Daoy (cell line): ENCODE measurements around the gene CNTN1. TPM values are rescaled to one million over a fixed set of nuclear protein-coding genes. Genes with fewer than 3 reads are reported as not detected.

ENCODE experiments used
- DNase-seq: peaks from one replicate; pipeline ENCODE4 v3.0.0-alpha.2; 2015; ENCODE audit warnings: low read depth
- total RNA-seq: library from RNA; depleted of rRNA; stranded (reverse); fragments of >200 nt; shearing (Covaris generic); gene quantifications from 2 replicates; pipeline ENCODE4 v1.2.3, GENCODE V29; 2014

CNTN1 gene
- total RNA-seq, 1 experiment from 2014 or later: 0.06 TPM

DNA sequence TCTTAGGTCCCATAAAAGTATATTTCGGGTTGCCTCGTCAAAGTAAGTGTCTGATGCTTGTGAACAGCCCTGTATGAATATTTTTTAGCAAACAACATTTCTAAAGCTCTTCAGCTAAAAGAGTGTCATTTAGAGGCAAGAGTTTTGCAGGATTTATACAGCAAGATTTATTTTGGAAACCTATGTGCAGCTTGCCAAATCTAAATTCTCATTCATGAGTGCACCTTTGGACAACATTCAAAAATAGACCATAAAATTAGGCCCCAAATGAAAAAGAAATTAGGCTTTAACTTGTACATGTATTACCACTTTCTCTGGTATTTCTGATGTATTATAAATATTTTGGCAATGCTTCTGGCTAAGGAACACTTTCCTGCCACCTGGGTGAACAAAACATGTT, 271.5 kb downstream of the CNTN1 start:
- DNase-seq: no peak

DNA sequence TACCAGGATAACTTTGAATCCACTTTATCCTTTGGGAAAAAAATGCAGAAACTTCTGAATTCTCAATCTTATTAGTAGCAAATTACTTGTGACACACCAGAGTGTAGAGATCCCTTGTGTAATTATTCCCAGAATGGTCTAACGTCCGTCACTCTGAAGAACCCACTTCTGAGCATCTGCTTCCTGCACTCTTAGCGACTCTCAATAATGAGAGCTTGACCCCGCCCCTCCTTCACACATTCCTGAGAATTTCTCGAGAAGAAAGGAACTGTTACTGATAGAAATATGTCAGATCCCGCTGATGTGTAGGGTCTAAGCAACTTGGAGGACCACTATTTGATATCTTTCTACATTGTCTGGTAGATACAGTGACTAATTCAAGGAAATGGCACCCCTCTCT, 277.6 kb downstream of the CNTN1 start:
- DNase-seq: no peak

DNA sequence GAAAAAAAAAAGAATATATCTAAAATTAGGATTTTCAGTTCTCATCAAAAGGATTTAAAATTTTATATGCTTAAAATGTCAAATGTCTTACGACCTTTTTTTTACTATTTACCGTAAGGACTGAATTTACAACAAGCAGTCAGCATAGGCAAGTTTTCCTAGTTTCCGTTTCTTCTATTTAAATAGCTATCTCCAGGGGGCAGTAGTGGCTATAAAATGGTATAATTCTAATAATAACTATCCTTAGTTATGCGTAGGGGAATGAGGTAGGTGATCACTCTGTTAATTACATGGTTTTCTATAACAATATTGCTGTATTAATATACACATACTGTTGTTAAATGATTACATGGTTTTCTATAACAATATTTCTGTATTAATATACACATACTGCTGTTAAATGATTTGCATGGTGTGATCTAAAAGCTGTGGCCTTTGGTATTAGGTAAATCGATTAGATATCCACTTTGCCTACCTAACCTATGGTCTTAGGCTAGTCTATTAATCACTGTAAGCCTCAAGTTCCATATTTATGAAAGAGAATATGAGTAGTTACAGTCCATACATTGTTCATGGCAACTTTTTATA, 278.2 kb downstream of the CNTN1 start:
- no peak for DNase-seq

DNA sequence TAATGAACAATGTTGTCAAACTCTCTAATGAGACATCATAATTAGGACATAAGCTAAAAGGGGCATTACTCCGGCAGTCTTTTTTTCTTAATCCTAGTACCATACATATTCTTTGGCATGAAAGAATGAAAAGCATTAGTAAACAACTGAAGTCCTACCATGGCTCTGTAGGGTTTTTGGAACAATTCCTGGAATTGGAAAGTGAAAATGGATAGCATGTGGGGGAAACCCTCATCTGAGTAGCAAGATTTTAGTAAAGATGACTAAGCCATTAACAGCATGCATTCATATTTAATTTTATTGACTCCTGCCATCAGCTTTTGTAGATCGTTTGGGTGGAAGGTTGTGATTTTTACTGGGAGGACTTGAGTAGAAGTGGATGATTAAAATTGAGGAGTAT, 279.7 kb downstream of the CNTN1 start:
- no peak for DNase-seq

DNA sequence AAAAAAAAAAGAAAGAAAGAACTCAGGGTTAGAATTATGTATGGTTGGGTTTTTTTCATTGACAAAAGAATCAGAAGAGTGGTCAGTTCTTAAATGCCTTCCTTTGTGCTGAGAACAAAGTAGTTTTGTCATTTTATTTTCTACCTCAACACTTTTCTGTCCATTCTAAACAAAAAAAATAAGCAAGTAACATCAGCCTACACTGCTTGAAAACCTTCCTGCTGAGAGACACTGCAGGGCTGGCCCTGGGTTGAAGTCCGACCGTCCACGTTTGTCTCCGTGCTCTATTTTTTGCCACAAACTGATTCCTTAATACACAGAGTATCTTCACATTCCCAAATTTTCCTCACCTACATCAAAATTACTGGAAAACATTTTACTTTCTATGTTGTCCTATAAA, 284.3 kb downstream of the CNTN1 start:
- no peak for DNase-seq

DNA sequence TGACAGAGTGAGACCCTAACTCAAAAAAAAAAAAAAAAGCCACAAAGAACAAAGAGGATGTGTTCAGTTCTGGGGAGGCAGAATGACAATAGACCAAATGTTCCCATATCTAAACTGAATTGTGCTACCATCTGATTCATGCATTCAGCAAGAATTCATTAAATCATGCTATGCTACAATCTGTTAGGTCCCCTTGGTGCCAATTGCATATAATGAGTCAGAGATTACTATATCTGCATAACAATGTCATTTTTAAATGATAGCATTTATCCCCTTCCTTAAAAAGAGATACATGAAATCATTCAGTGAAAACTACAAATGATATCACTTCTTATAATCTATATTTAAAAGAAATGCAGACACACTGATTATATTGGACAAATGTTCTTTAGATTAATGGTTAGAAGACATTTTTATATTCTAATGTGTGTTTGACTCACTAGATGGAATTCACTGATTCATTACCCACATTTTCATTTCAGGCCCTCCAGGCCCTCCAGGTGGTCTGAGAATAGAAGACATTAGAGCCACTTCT, 288.3 kb downstream of the CNTN1 start:
- peak; percentile 33 for DNase-seq

DNA sequence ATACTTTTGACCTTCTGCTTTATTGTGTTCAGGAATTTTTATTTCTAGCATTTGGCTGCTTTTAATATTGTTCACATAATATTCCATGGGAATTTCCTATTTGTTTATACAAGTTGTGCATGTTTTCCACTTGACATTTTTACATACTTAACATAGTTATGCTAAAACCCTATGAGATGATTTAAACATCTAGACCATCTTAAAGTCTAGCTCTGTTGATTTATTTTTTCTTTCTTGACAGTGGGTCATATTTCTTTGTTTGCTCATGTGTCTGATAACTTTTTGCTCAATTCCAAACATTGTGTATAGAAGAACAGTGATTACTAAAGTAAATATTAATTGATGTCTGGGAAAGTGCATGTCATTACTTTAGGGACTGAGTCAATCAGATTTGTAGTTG, 293.8 kb downstream of the CNTN1 start:
- no peak for DNase-seq

DNA sequence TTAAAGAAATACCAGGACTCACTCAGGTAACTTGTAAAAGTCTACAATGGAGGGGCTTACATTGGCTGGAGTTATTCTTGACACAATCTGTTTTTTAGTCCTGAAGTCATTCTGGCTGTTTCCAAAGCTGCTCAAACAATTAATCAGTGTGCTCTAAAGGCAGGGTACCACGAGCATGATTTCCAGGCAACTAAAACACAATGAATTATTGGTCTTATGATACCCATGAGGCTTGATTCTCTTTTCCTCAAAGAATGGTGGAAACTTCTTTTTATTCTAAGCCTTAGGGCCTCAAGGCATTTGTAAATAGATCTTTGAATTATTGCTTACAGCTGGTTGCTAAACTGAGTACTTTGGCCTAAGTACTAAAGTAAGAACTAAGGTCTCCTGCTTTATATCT, 296.1 kb downstream of the CNTN1 start:
- no peak for DNase-seq

DNA sequence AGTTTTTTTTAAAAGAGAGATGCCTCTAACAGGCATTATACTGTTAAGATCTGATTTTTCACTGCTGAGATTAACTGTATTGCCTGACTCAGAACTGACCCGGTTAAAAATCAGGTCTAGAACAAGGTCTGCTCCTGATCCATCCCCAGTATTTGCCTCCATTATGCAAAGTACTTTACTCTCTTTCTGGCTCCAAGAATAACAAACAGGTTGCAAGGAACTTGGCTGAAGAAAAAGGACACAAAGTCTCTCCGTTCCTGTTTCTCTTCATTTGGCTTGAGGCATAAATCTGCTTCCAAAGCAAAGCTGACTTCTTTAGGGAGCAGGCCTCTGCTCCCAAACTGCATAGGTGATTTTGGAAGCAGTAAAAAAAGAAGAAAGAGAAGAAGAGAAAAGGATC, 296.6 kb downstream of the CNTN1 start:
- DNase-seq: no peak

DNA sequence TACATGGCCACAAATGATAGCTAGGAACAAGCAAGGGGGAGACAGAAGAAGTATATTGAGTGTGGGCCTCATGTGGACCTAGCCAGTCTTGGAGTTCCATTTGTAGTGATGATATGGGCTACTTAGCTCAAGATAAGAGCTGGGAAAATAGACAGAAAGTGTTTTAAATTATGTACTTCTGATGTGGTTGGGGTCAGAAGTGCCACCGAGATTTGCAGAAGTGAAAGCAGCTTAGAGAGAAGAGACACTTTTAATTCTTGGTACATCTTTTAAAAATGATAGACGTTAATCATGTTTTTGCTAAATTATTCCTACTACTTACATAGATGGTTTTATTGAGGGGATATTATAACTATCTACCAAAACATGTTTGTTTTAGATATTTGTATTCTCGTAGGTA, 297.5 kb downstream of the CNTN1 start:
- DNase-seq: no peak

DNA sequence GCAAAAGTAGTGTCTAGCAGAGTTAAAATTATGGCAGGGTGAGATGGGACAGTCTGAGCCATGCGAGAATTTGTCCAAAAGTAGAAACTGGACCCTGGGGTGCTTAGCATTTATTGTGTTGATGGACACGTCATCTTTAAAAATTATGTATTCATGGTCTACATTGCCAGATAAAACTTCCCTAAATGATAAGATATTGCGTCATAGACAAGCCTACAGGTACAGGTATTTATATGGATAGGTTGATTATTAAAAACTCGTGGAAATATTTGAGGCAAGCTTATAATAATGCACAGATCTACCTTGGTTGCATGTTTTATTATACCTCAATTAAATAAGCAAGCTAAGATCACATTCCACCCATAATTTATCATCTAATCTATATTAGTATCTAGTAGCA, 299.9 kb downstream of the CNTN1 start:
- DNase-seq: no peak

DNA sequence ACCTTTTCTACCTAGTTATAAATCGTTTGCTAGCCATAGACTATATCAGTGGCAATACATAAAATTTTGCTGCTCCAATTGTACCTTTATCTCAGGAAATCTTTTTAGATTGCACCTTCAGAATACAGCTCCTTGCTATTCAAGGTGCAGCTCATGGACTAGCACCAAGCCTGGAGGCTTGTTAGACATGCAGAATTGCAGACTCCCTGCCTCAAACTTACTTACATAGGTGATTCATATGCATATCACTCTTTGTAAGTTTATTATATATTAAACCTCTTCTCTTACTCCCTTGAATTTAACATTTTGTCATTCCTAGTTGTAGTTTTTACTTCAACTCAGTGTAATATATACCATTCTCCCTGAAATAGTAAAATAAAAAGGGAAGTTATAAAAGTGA, 300.4 kb downstream of the CNTN1 start:
- DNase-seq: no peak

DNA sequence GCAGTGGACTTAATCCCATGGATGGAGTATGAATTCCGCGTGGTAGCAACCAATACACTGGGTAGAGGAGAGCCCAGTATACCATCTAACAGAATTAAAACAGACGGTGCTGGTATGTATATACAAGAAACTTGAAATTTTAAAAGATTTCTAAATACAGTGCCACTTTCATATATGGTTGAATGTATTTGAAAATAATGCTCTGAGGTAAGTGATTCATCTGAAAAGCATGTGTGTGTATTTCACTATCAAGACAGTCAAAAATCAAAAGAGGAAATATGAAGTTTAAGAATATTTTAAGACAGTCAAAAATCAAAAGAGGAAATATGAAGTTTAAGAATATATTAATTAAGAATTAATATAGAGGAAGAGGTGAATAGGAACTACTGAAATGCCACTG, 300.9 kb downstream of the CNTN1 start:
- DNase-seq: no peak

DNA sequence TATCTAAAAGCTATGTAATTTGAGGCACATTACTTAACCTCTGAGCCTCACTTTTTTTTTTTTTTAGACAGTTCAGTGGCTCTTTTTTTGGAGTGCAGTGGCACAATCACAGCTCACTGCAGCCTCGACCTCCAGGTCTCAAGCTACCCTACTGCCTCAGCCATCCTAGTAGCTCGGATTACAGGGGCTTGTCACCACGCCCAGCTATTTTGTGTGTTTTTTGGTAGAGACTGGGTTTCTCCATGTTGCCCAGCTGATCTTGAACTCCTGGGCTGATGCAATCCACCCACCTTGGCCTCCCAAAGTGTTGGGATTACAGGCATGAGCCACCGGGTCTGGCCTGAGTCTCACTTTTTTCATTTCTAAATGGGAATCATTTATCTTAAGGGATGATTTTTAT, 303.9 kb downstream of the CNTN1 start:
- DNase-seq: no peak

DNA sequence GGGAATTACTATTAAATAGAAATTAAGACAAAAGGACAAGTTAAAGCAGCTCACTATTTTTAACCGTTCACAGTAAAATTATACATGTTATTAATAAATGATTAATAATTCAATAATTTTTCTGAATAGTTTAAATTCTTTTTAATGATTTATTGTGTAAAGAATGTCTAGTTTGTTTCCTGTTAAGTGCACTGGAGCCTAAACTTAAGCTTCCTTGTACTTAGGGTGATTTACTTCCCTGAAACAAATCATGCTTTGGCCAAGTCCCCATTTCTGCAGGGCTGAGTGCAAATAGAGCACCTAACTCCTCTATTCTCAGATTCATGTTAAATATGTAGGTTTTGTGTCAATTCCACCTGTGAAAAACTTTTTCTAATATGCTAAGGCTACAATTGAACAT, 307.0 kb downstream of the CNTN1 start:
- no peak for DNase-seq

DNA sequence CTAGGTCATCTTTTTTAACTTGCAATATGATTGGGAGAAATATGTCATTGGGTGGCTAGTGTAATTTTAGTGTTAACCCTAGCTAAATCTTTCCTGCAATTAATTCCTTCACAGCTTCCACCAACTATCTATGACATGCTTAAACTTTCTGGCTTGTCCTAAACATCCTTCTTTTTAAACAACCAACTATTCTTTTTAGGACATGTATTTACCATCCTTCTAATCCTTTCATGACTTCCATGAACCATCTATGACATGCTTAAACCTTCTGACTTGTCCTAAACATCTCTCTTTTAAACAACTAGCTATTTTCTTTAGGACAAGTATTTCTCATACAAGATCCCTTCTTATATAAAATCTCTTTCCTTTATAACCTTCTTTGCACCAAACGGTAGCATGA, 316.2 kb downstream of the CNTN1 start:
- no peak for DNase-seq

DNA sequence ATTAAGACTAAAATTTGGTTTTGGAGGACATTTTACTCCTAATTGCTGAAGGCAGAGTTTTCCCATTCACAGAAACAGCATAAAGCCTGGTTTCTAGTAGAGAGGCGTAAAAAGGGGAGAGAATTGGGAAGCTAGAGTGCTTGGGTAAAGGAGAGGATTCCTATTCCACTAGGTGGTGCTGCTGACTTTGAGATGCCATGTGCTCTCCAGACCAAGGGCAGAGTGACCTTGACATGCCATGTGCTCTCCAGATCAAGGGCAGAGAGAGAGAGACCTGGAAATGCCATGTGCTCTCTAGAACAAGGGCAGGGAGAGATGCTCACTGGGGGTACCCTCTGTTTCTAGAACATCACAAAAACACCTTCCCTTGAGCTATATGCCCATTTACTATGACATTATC, 319.7 kb downstream of the CNTN1 start:
- DNase-seq: no peak

DNA sequence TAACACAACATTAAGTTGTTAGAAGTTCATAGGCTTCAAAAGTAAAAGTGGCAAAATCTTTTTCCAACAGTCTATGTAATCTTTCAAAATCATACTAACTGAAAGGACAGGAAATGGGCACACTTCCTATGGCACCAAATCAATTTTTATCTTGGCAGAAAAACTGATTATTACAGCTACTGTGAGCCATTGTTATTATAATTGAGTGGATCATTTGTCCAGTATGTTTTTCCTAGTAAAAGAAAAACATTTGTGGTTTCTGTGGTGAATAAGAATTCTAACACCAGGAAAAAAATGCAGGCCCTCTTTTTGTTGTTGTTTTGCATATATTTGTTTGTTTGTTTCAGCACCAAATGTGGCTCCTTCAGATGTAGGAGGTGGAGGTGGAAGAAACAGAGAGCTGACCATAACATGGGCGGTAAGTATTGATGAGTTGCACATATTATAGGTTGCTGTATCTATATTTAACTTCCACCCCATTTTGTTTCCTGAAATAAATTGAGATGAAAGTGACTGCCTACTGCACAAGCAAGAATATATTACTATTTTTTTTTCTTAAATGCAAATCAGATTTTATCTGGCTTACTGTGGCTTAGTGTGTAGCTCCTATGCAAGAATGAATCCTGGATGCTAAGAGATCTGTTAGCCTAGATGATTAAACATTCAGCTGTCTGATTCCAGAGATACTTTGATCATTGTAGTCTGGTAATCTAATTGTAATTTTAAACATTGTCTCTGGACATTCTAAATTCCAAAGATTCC, 321.8 kb downstream of the CNTN1 start:
- no peak for DNase-seq

DNA sequence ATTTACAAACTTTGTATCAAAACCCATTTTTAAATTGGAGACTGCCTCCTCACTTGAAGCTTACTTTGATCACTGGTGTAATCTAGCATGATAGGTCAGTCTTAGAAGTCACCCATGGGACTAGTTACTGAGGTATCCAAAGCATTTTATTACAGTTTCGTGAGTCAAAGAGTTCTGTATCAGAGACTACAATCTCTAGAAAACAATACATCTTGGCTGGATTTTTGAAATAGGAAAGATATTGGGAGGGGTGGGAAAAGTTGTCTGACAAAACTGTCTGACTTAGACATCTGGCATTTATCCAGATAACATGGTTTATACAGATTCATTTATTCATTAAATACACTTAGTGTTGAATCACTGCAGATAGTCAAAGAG, 322.4 kb downstream of the CNTN1 start:
- no peak for DNase-seq

DNA sequence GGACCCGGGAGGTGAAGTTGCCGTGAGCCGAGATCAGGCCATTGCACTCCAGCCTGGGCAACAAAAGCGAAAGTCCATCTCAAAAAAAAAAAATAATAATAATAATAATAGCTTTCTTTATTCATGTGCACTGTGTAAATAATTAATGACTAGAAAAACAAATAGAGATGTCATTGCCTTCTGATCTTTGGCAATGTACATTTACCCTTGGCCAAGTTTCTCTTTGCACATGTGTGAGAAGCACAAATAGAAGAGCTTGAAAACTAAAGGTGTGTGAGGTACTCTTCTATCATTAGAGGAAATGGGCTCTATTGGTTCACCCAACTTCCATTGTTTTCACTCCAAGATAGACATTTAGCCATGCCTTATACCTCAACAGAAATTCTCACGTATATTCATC, 325.8 kb downstream of the CNTN1 start:
- DNase-seq: no peak

DNA sequence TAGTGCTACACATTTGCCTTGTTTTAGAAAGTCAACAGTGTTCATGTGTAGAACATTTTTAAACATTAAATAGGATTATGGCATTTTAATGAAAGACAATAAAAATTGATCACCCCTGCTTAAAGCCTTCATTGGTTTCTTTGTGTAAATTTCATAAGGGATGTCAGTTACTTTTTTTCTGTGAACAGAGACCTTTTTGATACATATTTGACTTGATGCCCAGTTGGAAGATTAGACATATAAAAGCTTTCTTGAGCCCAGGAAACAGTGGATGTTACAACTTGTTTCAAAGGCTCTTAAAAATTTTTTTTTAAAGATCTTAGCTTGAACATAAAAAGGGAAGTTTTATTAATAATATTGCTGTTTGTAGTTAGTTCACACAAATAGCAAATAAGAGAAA, 327.2 kb downstream of the CNTN1 start:
- DNase-seq: no peak

DNA sequence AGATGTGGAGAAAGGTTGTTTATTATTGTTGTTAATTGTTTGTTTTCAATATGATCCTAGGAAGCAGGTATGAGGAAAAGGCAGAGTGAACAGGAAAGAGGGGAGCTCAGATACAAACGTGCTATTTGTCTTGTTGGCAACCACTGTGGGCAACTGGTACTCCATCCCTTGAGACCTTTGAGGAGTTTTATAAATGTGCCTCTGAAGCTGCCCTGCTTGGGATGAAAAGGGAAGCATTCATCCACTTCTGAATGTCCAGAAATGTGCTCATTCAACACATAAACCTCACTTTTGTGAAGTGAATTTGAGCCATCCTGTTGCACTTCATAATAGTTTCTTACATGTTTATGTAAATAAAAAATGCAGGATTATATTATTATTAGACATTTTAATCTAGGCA, 331.6 kb downstream of the CNTN1 start:
- no peak for DNase-seq

DNA sequence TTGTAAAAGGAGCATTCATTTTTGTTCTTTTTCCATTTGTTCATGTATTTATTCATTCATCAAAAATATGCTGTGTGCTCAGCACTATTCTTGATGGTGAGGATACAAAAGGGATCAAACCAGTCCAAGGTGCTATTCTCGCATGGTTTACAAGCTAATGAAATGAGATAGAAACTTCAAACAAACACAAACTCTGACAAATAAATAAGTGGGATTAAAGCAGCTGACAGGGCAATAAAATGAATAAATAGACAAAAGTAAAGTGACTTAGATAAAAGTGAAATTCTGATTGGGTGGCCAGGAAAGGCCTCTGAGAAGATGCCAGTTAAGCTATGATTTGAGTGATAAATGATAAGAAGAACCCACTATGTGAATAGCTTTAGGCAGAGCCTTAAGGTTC, 333.9 kb downstream of the CNTN1 start:
- no peak for DNase-seq

DNA sequence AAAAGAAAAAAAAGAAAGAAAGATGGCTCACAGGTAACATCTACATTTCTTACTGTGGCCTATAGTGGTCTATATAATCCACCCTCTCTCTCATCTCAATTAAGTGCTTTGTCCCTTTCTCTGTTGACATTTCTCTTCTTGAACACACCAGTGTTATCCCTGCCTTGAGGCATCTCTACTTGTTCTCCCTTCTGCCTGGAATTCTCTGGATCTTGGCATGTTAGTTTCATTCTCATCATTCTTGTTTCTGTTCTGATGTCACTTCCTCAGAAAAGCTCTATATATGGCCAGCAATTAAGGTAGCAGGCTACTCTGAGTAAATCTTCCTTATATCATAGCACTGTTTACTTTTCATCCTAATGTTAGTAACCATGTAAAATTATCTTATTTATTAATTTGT, 340.1 kb downstream of the CNTN1 start:
- DNase-seq: no peak
